DND-41 (cell line): ENCODE data around the gene PPFIBP1.

Experiments
- EZH2 ChIP-seq: IDR thresholded peaks from 3 replicates; pipeline ENCODE4 v1.6.1; 2012; ENCODE audit warnings: borderline replicate concordance, low read depth, mild to moderate bottlenecking, moderate library complexity, low read length, inconsistent platforms; ENCODE audit not compliant: severe bottlenecking
- TF ChIP-seq, protein P1 (sequence below): IDR thresholded peaks from 2 replicates; pipeline ENCODE4 v1.5.1; 2012; ENCODE audit warnings: borderline replicate concordance, low read length, moderate library complexity, mild to moderate bottlenecking; ENCODE audit not compliant: poor library complexity, severe bottlenecking; ENCODE audit errors: extremely low read depth

GRCh38 chr12:27524494-27524835, 459 bp downstream of the PPFIBP1 start:
- TF ChIP-seq, protein P1, sequence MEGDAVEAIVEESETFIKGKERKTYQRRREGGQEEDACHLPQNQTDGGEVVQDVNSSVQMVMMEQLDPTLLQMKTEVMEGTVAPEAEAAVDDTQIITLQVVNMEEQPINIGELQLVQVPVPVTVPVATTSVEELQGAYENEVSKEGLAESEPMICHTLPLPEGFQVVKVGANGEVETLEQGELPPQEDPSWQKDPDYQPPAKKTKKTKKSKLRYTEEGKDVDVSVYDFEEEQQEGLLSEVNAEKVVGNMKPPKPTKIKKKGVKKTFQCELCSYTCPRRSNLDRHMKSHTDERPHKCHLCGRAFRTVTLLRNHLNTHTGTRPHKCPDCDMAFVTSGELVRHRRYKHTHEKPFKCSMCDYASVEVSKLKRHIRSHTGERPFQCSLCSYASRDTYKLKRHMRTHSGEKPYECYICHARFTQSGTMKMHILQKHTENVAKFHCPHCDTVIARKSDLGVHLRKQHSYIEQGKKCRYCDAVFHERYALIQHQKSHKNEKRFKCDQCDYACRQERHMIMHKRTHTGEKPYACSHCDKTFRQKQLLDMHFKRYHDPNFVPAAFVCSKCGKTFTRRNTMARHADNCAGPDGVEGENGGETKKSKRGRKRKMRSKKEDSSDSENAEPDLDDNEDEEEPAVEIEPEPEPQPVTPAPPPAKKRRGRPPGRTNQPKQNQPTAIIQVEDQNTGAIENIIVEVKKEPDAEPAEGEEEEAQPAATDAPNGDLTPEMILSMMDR, result no peak
- TF ChIP-seq EZH2, result no peak
